Neural cell (in vitro differentiated cells): Measurements from ENCODE around the gene MMP20. TPM values are rescaled to one million over a fixed set of nuclear protein-coding genes. Genes with fewer than 3 reads are reported as not detected.

Experiments
- H2AFZ ChIP-seq: fragments of 200-600, 300-800 bp; sonication (generic), shearing (Covaris generic); 2 replicates; pipeline ENCODE4 v1.6.0; 2014; ENCODE audit warnings: low read depth, mild to moderate bottlenecking, antibody characterized with exemption, low read length, moderate library complexity
- H3F3A ChIP-seq: fragments of 200-600 bp; shearing (Covaris generic); 2 replicates; pipeline ENCODE4 v1.6.1; 2016; ENCODE audit warnings: mild to moderate bottlenecking, moderate library complexity, mixed read lengths, antibody characterized with exemption, low read length; ENCODE audit not compliant: insufficient read depth, poor library complexity, severe bottlenecking
- H3K27ac ChIP-seq: fragments of 200-600, 300-800 bp; sonication (generic), shearing (Covaris generic); 2 replicates; pipeline ENCODE4 v1.5.1; 2014; ENCODE audit warnings: mild to moderate bottlenecking, low read length, moderate library complexity
- H3K27me3 ChIP-seq: fragments of 300-800, 200-600 bp; sonication (generic), shearing (Covaris generic); 2 replicates; pipeline ENCODE4 v1.6.0; 2014; ENCODE audit warnings: mild to moderate bottlenecking, low read depth, low read length, moderate library complexity; ENCODE audit not compliant: insufficient read depth
- H3K36me3 ChIP-seq: fragments of 300-800, 200-600 bp; sonication (generic), shearing (Covaris generic); 2 replicates; pipeline ENCODE4 v1.5.1; 2014; ENCODE audit warnings: mild to moderate bottlenecking, antibody characterized with exemption, low read length, moderate library complexity; ENCODE audit not compliant: insufficient read depth
- H3K4me2 ChIP-seq: fragments of 300-800, 200-600 bp; sonication (generic), shearing (Covaris generic); 2 replicates; pipeline ENCODE4 v1.6.0; 2014; ENCODE audit warnings: mild to moderate bottlenecking, low read length
- H3K4me3 ChIP-seq: fragments of 300-800, 200-600 bp; sonication (generic), shearing (Covaris generic); 2 replicates; pipeline ENCODE4 v1.5.1; 2014; ENCODE audit warnings: mild to moderate bottlenecking, low read length, moderate library complexity
- H3K79me2 ChIP-seq: fragments of 200-600 bp; shearing (Covaris generic); replicated peaks from 2 replicates; pipeline ENCODE4 v1.6.0; 2014; ENCODE audit warnings: mild to moderate bottlenecking, low read length, moderate library complexity; ENCODE audit not compliant: insufficient read depth
- H3K9ac ChIP-seq: fragments of 300-800, 200-600 bp; sonication (generic), shearing (Covaris generic); 2 replicates; pipeline ENCODE4 v1.6.1; 2016; ENCODE audit warnings: mild to moderate bottlenecking, low read length, mixed read lengths
- H3K9me2 ChIP-seq: fragments of 200-600 bp; shearing (Covaris generic); 2 replicates; pipeline ENCODE4 v1.6.1; 2016; ENCODE audit warnings: mild to moderate bottlenecking, low read length, mixed read lengths; ENCODE audit not compliant: insufficient read depth
- H3K9me3 ChIP-seq: fragments of 200-600, 300-800 bp; sonication (generic), shearing (Covaris generic); 2 replicates; pipeline ENCODE4 v1.6.1; 2016; ENCODE audit warnings: mild to moderate bottlenecking, mixed run types, low read length, moderate library complexity, mixed read lengths
- H4K20me1 ChIP-seq: fragments of 200-600 bp; shearing (Covaris generic); 2 replicates; pipeline ENCODE4 v1.6.1; 2016; ENCODE audit warnings: mild to moderate bottlenecking, mixed run types; ENCODE audit not compliant: insufficient read depth
- EP300 ChIP-seq: fragments of 450-650 bp; conservative IDR thresholded peaks from 2 replicates; pipeline ENCODE4 v1.6.1; 2014; ENCODE audit warnings: antibody characterized with exemption, mild to moderate bottlenecking, moderate library complexity; ENCODE audit not compliant: poor library complexity, severe bottlenecking
- EZH2 ChIP-seq: fragments of 200-600, 300-800 bp; shearing (Covaris generic), sonication (generic); IDR thresholded peaks from 2 replicates; pipeline ENCODE4 v1.6.1; 2014; ENCODE audit warnings: antibody characterized with exemption, low read length, borderline replicate concordance, mild to moderate bottlenecking; ENCODE audit not compliant: insufficient read depth, poor library complexity, severe bottlenecking
- MXI1 ChIP-seq: fragments of 450-650 bp; conservative IDR thresholded peaks from 2 replicates; pipeline ENCODE4 v1.6.1; 2014; ENCODE audit warnings: antibody characterized with exemption, mild to moderate bottlenecking; ENCODE audit not compliant: poor library complexity, severe bottlenecking
- POLR2AphosphoS5 ChIP-seq: IDR thresholded peaks from 2 replicates; pipeline ENCODE4 v1.6.1; 2012
- RAD21 ChIP-seq: fragments of 450-650 bp; conservative IDR thresholded peaks from 2 replicates; pipeline ENCODE4 v1.6.1; 2014; ENCODE audit warnings: antibody characterized with exemption, mild to moderate bottlenecking, moderate library complexity
- SMC3 ChIP-seq: fragments of 450-650 bp; conservative IDR thresholded peaks from 2 replicates; pipeline ENCODE4 v1.6.1; 2014; ENCODE audit warnings: antibody characterized with exemption, mild to moderate bottlenecking, moderate library complexity; ENCODE audit not compliant: poor library complexity
- TAF1 ChIP-seq: IDR thresholded peaks from 2 replicates; pipeline ENCODE4 v1.6.1; 2012; ENCODE audit warnings: low read depth
- polyA plus RNA-seq: library from polyadenylated mRNA; depleted of rRNA; stranded (reverse); fragments of >200 nt; gene quantifications from 2 replicates; pipeline ENCODE4 v1.2.3, GENCODE V29; 2014
- TF ChIP-seq, protein P1 (sequence below): IDR thresholded peaks from 2 replicates; pipeline ENCODE4 v1.6.1; 2012; ENCODE audit warnings: borderline replicate concordance
- TF ChIP-seq, protein P2 (sequence below): fragments of 450-650 bp; IDR thresholded peaks from 2 replicates; pipeline ENCODE4 v1.5.1; 2014; ENCODE audit warnings: antibody characterized with exemption, mild to moderate bottlenecking, moderate library complexity; ENCODE audit not compliant: poor library complexity, severe bottlenecking

Gene MMP20
- polyA plus RNA-seq, 1 donor from 2014 or later: not detected

DNA sequence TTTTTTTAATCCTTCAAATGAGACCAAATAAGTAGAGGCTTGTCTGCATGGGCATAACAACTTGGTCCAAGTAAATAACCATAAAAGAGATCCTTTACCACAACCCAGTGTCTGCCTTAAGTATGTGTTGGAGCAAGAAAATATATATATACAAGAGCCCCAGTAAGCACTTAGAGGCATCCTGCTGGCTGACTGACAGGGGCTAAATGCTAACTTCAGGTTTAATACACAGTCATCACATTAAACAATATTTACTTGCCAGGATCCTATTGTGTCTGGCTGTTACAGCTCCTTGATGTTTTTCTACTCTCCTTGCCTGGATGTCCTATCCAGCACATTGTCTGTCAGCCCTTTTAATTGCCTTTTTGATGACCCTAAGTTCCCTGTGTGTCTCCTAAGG lies 37.5 kb upstream of the MMP20 start:
- H3K27me3 ChIP-seq: no peaks in the 10 kb centered on the region
- no peaks in the 10 kb centered on the region for H4K20me1 ChIP-seq
- no peaks in the 10 kb centered on the region for H3K79me2 ChIP-seq
- H3K27ac ChIP-seq: no peak overlapping the region
- H2AFZ ChIP-seq: no peak overlapping the region
- no peaks in the 10 kb centered on the region for H3F3A ChIP-seq
- TF ChIP-seq, protein P1, sequence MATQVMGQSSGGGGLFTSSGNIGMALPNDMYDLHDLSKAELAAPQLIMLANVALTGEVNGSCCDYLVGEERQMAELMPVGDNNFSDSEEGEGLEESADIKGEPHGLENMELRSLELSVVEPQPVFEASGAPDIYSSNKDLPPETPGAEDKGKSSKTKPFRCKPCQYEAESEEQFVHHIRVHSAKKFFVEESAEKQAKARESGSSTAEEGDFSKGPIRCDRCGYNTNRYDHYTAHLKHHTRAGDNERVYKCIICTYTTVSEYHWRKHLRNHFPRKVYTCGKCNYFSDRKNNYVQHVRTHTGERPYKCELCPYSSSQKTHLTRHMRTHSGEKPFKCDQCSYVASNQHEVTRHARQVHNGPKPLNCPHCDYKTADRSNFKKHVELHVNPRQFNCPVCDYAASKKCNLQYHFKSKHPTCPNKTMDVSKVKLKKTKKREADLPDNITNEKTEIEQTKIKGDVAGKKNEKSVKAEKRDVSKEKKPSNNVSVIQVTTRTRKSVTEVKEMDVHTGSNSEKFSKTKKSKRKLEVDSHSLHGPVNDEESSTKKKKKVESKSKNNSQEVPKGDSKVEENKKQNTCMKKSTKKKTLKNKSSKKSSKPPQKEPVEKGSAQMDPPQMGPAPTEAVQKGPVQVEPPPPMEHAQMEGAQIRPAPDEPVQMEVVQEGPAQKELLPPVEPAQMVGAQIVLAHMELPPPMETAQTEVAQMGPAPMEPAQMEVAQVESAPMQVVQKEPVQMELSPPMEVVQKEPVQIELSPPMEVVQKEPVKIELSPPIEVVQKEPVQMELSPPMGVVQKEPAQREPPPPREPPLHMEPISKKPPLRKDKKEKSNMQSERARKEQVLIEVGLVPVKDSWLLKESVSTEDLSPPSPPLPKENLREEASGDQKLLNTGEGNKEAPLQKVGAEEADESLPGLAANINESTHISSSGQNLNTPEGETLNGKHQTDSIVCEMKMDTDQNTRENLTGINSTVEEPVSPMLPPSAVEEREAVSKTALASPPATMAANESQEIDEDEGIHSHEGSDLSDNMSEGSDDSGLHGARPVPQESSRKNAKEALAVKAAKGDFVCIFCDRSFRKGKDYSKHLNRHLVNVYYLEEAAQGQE: peak; percentile 52
- TF ChIP-seq MXI1 (no peak), POLR2AphosphoS5 (peak; percentile 94), EP300 (peak; percentile 76)
- no peak overlapping the region for H3K9ac ChIP-seq
- no peak overlapping the region for H3K4me3 ChIP-seq
- H3K9me3 ChIP-seq: no peaks in the 10 kb centered on the region
- H3K36me3 ChIP-seq: no peaks in the 10 kb centered on the region
- no peaks in the 10 kb centered on the region for H3K9me2 ChIP-seq
- no peak overlapping the region for H3K4me2 ChIP-seq

DNA sequence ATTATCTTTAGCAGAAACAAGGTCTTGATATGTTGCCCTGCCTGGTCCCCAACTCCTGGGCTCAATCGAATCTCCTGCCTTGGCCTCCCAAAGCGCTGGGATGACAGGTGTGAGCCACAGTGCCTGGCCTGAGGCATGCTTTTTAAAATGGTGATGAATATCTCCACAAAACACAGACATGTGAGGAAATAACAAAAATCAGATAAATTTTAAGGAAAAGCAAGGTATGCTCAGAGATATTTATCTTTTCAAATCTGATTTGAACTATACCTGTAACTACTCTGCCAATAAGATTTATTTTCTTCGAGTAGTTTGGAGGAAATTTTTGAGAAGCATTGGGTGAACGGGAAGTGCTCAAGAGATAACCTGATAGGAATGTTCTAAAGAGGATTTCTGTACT lies 35.9 kb upstream of the MMP20 start:
- H4K20me1 ChIP-seq: no peaks in the 10 kb centered on the region
- H3K27ac ChIP-seq: no peak overlapping the region
- H3F3A ChIP-seq: no peaks in the 10 kb centered on the region
- H3K9ac ChIP-seq: no peak overlapping the region
- H3K9me2 ChIP-seq: no peaks in the 10 kb centered on the region
- no peak overlapping the region for H3K4me2 ChIP-seq
- no peaks in the 10 kb centered on the region for H3K27me3 ChIP-seq
- H3K36me3 ChIP-seq: no peaks in the 10 kb centered on the region
- no peak overlapping the region for H2AFZ ChIP-seq
- H3K4me3 ChIP-seq: no peak overlapping the region
- H3K9me3 ChIP-seq: no peaks in the 10 kb centered on the region
- H3K79me2 ChIP-seq: no peaks in the 10 kb centered on the region
- TF ChIP-seq EZH2: no peak
- TF ChIP-seq POLR2AphosphoS5: no peak
- TF ChIP-seq, protein P1: no peak
- TF ChIP-seq SMC3: no peak
- no peak for TF ChIP-seq MXI1
- TF ChIP-seq, protein P2, sequence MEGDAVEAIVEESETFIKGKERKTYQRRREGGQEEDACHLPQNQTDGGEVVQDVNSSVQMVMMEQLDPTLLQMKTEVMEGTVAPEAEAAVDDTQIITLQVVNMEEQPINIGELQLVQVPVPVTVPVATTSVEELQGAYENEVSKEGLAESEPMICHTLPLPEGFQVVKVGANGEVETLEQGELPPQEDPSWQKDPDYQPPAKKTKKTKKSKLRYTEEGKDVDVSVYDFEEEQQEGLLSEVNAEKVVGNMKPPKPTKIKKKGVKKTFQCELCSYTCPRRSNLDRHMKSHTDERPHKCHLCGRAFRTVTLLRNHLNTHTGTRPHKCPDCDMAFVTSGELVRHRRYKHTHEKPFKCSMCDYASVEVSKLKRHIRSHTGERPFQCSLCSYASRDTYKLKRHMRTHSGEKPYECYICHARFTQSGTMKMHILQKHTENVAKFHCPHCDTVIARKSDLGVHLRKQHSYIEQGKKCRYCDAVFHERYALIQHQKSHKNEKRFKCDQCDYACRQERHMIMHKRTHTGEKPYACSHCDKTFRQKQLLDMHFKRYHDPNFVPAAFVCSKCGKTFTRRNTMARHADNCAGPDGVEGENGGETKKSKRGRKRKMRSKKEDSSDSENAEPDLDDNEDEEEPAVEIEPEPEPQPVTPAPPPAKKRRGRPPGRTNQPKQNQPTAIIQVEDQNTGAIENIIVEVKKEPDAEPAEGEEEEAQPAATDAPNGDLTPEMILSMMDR: no peak
- TF ChIP-seq RAD21: no peak
- TF ChIP-seq TAF1: no peak
- no peak for TF ChIP-seq EP300
